Uterus (tissue), 2 donors: ENCODE data around the gene MYO9B.

Experiments
- POLR2A ChIP-seq, 2 donors: fragments of 450-650 bp; IDR thresholded peaks; one replicate each; pipeline ENCODE4 v1.6.1; 2016; ENCODE audit warnings: antibody characterized with exemption in 2 of 2, mild to moderate bottlenecking in 1 of 2, moderate library complexity in 1 of 2
- TF ChIP-seq, protein P1 (sequence below), 4 experiments: fragments of 200-600 bp in 2 of 4; fragments of 450-650 bp in 2 of 4; sonication (generic) in 2 of 4; IDR thresholded peaks; one replicate each; pipeline ENCODE4 v1.5.1; 2016 to 2019; ENCODE audit warnings: antibody characterized with exemption in 4 of 4, mild to moderate bottlenecking in 2 of 4, moderate library complexity in 1 of 4

DNA sequence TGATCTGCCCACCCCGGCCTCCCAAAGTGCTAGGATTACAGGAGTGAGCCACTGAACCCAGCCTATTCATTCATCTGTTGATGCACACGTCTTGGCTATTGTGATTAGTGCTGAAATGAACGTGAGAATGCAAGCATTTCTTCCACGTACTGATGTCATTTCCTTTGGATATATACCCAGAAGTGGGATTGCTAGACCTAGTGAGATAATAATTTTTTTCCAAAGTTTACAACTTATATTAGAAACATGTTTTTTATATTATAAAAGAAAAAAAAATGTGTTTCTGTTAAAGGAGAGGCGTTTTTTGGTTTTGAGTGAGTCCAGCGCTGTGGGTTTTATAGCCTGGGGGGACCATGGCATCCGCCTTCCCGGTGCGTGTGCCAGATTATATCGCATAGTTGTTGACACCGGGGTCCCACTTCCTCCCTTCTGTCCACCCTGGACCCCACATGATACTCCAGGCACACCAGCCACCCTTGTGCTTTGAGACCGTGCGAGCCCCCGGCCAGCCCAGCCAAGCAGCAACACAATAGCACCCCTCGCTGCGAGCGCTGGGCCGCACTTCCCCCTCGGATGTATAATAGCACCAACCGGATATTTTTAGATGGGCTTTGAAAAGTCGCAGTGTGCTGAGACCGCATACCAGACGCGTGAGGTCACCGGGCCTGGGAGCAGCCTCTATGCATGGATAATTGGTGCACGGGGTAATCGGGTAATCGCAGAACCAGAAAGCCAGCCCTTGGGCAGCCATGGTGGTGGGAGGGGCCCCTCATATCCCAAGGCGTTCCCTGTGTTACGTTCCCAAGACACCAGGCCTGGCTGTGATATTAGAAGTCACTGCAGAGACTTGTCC, 59.6 kb downstream of the MYO9B start:
- TF ChIP-seq, protein P1, sequence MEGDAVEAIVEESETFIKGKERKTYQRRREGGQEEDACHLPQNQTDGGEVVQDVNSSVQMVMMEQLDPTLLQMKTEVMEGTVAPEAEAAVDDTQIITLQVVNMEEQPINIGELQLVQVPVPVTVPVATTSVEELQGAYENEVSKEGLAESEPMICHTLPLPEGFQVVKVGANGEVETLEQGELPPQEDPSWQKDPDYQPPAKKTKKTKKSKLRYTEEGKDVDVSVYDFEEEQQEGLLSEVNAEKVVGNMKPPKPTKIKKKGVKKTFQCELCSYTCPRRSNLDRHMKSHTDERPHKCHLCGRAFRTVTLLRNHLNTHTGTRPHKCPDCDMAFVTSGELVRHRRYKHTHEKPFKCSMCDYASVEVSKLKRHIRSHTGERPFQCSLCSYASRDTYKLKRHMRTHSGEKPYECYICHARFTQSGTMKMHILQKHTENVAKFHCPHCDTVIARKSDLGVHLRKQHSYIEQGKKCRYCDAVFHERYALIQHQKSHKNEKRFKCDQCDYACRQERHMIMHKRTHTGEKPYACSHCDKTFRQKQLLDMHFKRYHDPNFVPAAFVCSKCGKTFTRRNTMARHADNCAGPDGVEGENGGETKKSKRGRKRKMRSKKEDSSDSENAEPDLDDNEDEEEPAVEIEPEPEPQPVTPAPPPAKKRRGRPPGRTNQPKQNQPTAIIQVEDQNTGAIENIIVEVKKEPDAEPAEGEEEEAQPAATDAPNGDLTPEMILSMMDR (IDR thresholded peaks at IDR 0.05), result peak; percentile 42 to 56 (median 52)
- TF ChIP-seq POLR2A (IDR thresholded peaks at IDR 0.05), result peak; percentile 42 to 56
